K562 (cell line): ENCODE data around the gene ZCCHC14. TPM values are rescaled to one million over a fixed set of nuclear protein-coding genes. Genes with fewer than 3 reads are reported as not detected.

Experiments used
- COPS2 ChIP-seq: fragments of 450-650 bp; conservative IDR thresholded peaks from 2 replicates; pipeline ENCODE4 v1.6.1; 2016; ENCODE audit warnings: mild to moderate bottlenecking, moderate library complexity
- FOXA3 ChIP-seq, 2 experiments: fragments of 450-650 bp in 1 of 2; sonication (generic) in 1 of 2; formaldehyde crosslinking; IDR thresholded peaks in 1 of 2; conservative IDR thresholded peaks in 1 of 2; 2 replicates each; pipeline versions ENCODE4 v1.4.0 to v1.8.0; 2020 to 2022; ENCODE audit warnings: mild to moderate bottlenecking in 2 of 2, missing genetic modification reagents in 1 of 2
- GATA2 ChIP-seq: sonication (generic); formaldehyde crosslinking; IDR thresholded peaks from 2 replicates; pipeline ENCODE4 v1.4.0; 2020; ENCODE audit warnings: mild to moderate bottlenecking, missing genetic modification reagents
- HDAC6 ChIP-seq: IDR thresholded peaks from 2 replicates; pipeline ENCODE4 v1.6.1; 2012; ENCODE audit warnings: low read depth, mild to moderate bottlenecking, control low read depth, inconsistent platforms, low read length, moderate library complexity
- HIVEP1 ChIP-seq: fragments of 250-450 bp; sonication (Bioruptor Pico); IDR thresholded peaks from 2 replicates; pipeline ENCODE4 v1.4.0; 2020; ENCODE audit warnings: mild to moderate bottlenecking
- KLF10 ChIP-seq: fragments of 250-450 bp; sonication (Bioruptor Pico); IDR thresholded peaks from 2 replicates; pipeline ENCODE4 v1.6.1; 2021; ENCODE audit warnings: matching md5 sums
- PRDM10 ChIP-seq: fragments of 450-650 bp; IDR thresholded peaks from 2 replicates; pipeline ENCODE4 v1.6.1; 2018; ENCODE audit not compliant: partially characterized antibody
- RAD51 ChIP-seq: fragments of 450-650 bp; IDR thresholded peaks from 2 replicates; pipeline ENCODE4 v1.7.1; 2016; ENCODE audit warnings: low read depth, mild to moderate bottlenecking, borderline replicate concordance
- RFX5 ChIP-seq: IDR thresholded peaks from 2 replicates; pipeline ENCODE4 v1.6.1; 2011; ENCODE audit warnings: low read depth, mild to moderate bottlenecking, improper control_type of control experiment, low read length
- TEAD4 ChIP-seq, 2 experiments: sonication (generic) in 1 of 2; formaldehyde crosslinking in 1 of 2; IDR thresholded peaks; 2 replicates each; pipeline versions ENCODE4 v1.6.1 to v1.8.0; 2012 to 2022; ENCODE audit warnings: borderline replicate concordance in 1 of 2, inconsistent platforms in 1 of 2, low read length in 1 of 2, mild to moderate bottlenecking in 1 of 2, missing genetic modification reagents in 1 of 2
- ZNF143 ChIP-seq: sonication (generic); formaldehyde crosslinking; IDR thresholded peaks from 2 replicates; pipeline ENCODE4 v1.9.0; 2022; ENCODE audit warnings: mild to moderate bottlenecking, missing genetic modification reagents
- ZNF197 ChIP-seq: fragments of 200-800 bp; sonication (Bioruptor generic); IDR thresholded peaks from 2 replicates; pipeline ENCODE4 v1.6.1; 2016; ENCODE audit warnings: low read depth, missing genetic modification characterization, missing compliant biosample characterization
- ZNF561 ChIP-seq: fragments of 450-650 bp; formaldehyde crosslinking; conservative IDR thresholded peaks from 2 replicates; pipeline ENCODE4 v1.4.0; 2020; ENCODE audit warnings: mild to moderate bottlenecking, moderate library complexity
- ZNF589 ChIP-seq: fragments of 200-800 bp; sonication (Bioruptor generic); IDR thresholded peaks from 2 replicates; pipeline ENCODE4 v1.6.1; 2016; ENCODE audit warnings: low read depth, missing genetic modification characterization, missing compliant biosample characterization
- ZNF609 ChIP-seq: sonication (generic); formaldehyde crosslinking; IDR thresholded peaks from 2 replicates; pipeline ENCODE4 v1.8.1; 2023; ENCODE audit warnings: missing genetic modification reagents, mild to moderate bottlenecking, borderline replicate concordance
- ZNF75A ChIP-seq: fragments of 450-650 bp; formaldehyde crosslinking; IDR thresholded peaks from 2 replicates; pipeline ENCODE4 v1.4.0; 2020; ENCODE audit warnings: mild to moderate bottlenecking
- ZNF785 ChIP-seq: fragments of 250-450 bp; sonication (Bioruptor Pico); IDR thresholded peaks from 2 replicates; pipeline ENCODE4 v1.4.0; 2020; ENCODE audit warnings: mild to moderate bottlenecking
- polyA plus RNA-seq, 8 experiments: library from polyadenylated mRNA; depleted of rRNA in 4 of 8; stranded (reverse) in 5 of 8; unstranded in 3 of 8; fragments of >200 nt; fragmentation: Nextera tagmentation in 2 of 8; fragmentation: Illumina TruSeq in 1 of 8; extraction: Ambion mirVana in 2 of 8; extraction: Trizol in 1 of 8; gene quantifications; 2 replicates each; pipeline versions ENCODE4 v1.2.1 to v1.2.3, GENCODE V29; 2011 to 2014; ENCODE audit warnings: inconsistent platforms in 1 of 8, missing spikeins in 1 of 8
- total RNA-seq, 7 experiments: library from RNA; depleted of rRNA in 6 of 7; stranded (reverse); fragments of >200 nt in 6 of 7; fragmentation: Illumina TruSeq in 2 of 7; extraction: Trizol in 2 of 7; gene quantifications; 2 replicates each; pipeline versions ENCODE4 v1.2.1 to v1.2.3, GENCODE V29; 2011 to 2021; ENCODE audit warnings: low replicate concordance in 1 of 7

The ZCCHC14 gene
- total and polyA plus RNA-seq, 9 of the 15 experiments (the other 6 are each of a cell fraction or from before 2014, with no cell fraction given), result 1.5 to 12.4 (median 2.9) TPM

GRCh38 chr16:87392821-87393679, 99.8 kb downstream of the ZCCHC14 start (continued):
- TF ChIP-seq FOXA3 (CRISPR knock-in tag; conservative IDR thresholded peaks at IDR 0.05 in 1 of 2, IDR thresholded peaks at IDR 0.05 in 1 of 2) (no peak), ZNF197 (no peak), ZNF589 (CRISPR knock-in tag) (no peak), GATA2 (CRISPR knock-in tag) (no peak), ZNF143 (no peak; the same call in 1 of the 2 replicates), PRDM10 (no peak), COPS2 (no peak), HIVEP1 (CRISPR knock-in tag) (no peak), ZNF785 (CRISPR knock-in tag) (no peak), RAD51 (no peak), TEAD4 (IDR thresholded peaks at IDR 0.05; ENCODE audit: low read length) (no peak), TEAD4 (CRISPR knock-in tag; IDR thresholded peaks at IDR 0.05; ENCODE audit: borderline replicate concordance) (no peak), KLF10 (CRISPR knock-in tag) (no peak), RFX5 (no peak), ZNF75A (CRISPR knock-in tag) (no peak), ZNF609 (CRISPR knock-in tag) (no peak), HDAC6 (no peak), ZNF561 (CRISPR knock-in tag) (no peak)
